OCI-LY7 (cell line): ENCODE measurements around the gene MTNR1A. TPM values are rescaled to one million over a fixed set of nuclear protein-coding genes. Genes with fewer than 3 reads are reported as not detected.

Source experiments
- BruUV-seq: library from RNA; stranded (reverse); fragments of 400-500 nt; replicated peaks from 2 replicates; lab custom pipeline; 2021; lab: Mats Ljungman, UMichigan
- CTCF ChIA-PET: fragments of 300-600 bp; sonication (Branson Sonifier 250); formaldehyde crosslinking; loops from one replicate; lab custom pipeline; 2022; ENCODE audit warnings: antibody characterized with exemption; ENCODE audit not compliant: unreplicated experiment; lab: Charles Lee
- POLR2A ChIA-PET: fragments of 300-600 bp; sonication (Branson Sonifier 250); formaldehyde crosslinking; loops from one replicate; lab custom pipeline; 2022; ENCODE audit warnings: antibody characterized with exemption; lab: Charles Lee
- DNase-seq: peaks from one replicate; pipeline ENCODE4 v3.0.0-alpha.2; 2015; ENCODE audit warnings: low spot score
- H2AFZ ChIP-seq: fragments of 200-600 bp; sonication (generic), shearing (Covaris generic); 2 replicates; pipeline ENCODE4 v1.6.1; 2014; ENCODE audit warnings: mild to moderate bottlenecking, antibody characterized with exemption, low read length, moderate library complexity
- H3K27ac ChIP-seq: fragments of 200-600 bp; sonication (generic); 2 replicates; pipeline ENCODE4 v1.5.1; 2014; ENCODE audit warnings: mixed run types, low read depth, mild to moderate bottlenecking, moderate library complexity, low read length, inconsistent platforms; ENCODE audit not compliant: poor library complexity, severe bottlenecking
- H3K36me3 ChIP-seq: fragments of 200-600 bp; sonication (generic); 2 replicates; pipeline ENCODE4 v1.6.1; 2014; ENCODE audit warnings: mild to moderate bottlenecking, antibody characterized with exemption, low read length, moderate library complexity, mixed read lengths; ENCODE audit not compliant: insufficient read depth
- H3K4me1 ChIP-seq: fragments of 200-600 bp; sonication (generic); 2 replicates; pipeline ENCODE4 v1.5.1; 2014; ENCODE audit warnings: mild to moderate bottlenecking, low read length; ENCODE audit not compliant: insufficient read depth, poor library complexity, severe bottlenecking
- H3K4me2 ChIP-seq: fragments of 200-600 bp; sonication (generic); 2 replicates; pipeline ENCODE4 v1.6.1; 2014; ENCODE audit warnings: mild to moderate bottlenecking, low read length
- H3K4me3 ChIP-seq: fragments of 200-600 bp; sonication (generic); 2 replicates; pipeline ENCODE4 v1.5.1; 2014; ENCODE audit warnings: mild to moderate bottlenecking, low read depth, low read length; ENCODE audit not compliant: poor library complexity, severe bottlenecking
- H3K79me2 ChIP-seq: fragments of 200-600 bp; sonication (generic); 2 replicates; pipeline ENCODE4 v1.6.1; 2016; ENCODE audit warnings: low read depth, mild to moderate bottlenecking, low read length, moderate library complexity, mixed read lengths; ENCODE audit not compliant: insufficient read depth
- H3K9me2 ChIP-seq: fragments of 200-600 bp; sonication (generic); 2 replicates; pipeline ENCODE4 v1.6.1; 2016; ENCODE audit warnings: mild to moderate bottlenecking, low read length, mixed read lengths; ENCODE audit not compliant: insufficient read depth
- H3K9me3 ChIP-seq: fragments of 200-600 bp; sonication (generic); 2 replicates; pipeline ENCODE4 v1.6.1; 2014; ENCODE audit warnings: mild to moderate bottlenecking, mixed run types, low read length, mixed read lengths
- H4K20me1 ChIP-seq: fragments of 200-600 bp; sonication (generic); 2 replicates; pipeline ENCODE4 v1.6.1; 2014; ENCODE audit warnings: mild to moderate bottlenecking, antibody characterized with exemption, low read length, moderate library complexity, mixed read lengths; ENCODE audit not compliant: insufficient read depth
- EZH2phosphoT487 ChIP-seq: fragments of 200-600 bp; sonication (generic); IDR thresholded peaks from 2 replicates; pipeline ENCODE4 v1.6.1; 2018; ENCODE audit warnings: low read depth, borderline replicate concordance, mild to moderate bottlenecking, mixed run types, antibody characterized with exemption, low read length, moderate library complexity, mixed read lengths
- intact Hi-C: fragments of 100-400 bp; cut with micrococcal nuclease; formaldehyde crosslinking; loops from one replicate; pipeline ENCODE4 v1.10.0; 2022; ENCODE audit not compliant: unreplicated experiment
- total RNA-seq, 2 experiments: library from RNA; depleted of rRNA in 1 of 2; stranded (reverse); fragments of >200 nt in 1 of 2; shearing (Covaris generic) in 1 of 2; gene quantifications; 2 replicates each; pipeline ENCODE4 v1.2.3, GENCODE V29; 2014 to 2022
- TF ChIP-seq, protein P1 (sequence below): fragments of 200-600 bp; sonication (generic); conservative IDR thresholded peaks from 2 replicates; pipeline ENCODE4 v1.5.1; 2014; ENCODE audit warnings: mild to moderate bottlenecking, antibody characterized with exemption, low read length, moderate library complexity, mixed read lengths

MTNR1A gene
- total RNA-seq, 2 experiments from 2014 or later, result not detected

GRCh38 chr4:186596850-186597390, 41.6 kb upstream of the MTNR1A start:
- DNase-seq, result no peak
- intact Hi-C loops, result no loop called here
- TF ChIP-seq, protein P1, sequence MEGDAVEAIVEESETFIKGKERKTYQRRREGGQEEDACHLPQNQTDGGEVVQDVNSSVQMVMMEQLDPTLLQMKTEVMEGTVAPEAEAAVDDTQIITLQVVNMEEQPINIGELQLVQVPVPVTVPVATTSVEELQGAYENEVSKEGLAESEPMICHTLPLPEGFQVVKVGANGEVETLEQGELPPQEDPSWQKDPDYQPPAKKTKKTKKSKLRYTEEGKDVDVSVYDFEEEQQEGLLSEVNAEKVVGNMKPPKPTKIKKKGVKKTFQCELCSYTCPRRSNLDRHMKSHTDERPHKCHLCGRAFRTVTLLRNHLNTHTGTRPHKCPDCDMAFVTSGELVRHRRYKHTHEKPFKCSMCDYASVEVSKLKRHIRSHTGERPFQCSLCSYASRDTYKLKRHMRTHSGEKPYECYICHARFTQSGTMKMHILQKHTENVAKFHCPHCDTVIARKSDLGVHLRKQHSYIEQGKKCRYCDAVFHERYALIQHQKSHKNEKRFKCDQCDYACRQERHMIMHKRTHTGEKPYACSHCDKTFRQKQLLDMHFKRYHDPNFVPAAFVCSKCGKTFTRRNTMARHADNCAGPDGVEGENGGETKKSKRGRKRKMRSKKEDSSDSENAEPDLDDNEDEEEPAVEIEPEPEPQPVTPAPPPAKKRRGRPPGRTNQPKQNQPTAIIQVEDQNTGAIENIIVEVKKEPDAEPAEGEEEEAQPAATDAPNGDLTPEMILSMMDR, result no peak
- no peak for TF ChIP-seq EZH2phosphoT487
- ChIA-PET CTCF (no interaction called here), POLR2A (no interaction called here)
- Histone ChIP-seq H3K4me2 (no peak overlapping the region), H2AFZ (no peak overlapping the region), H3K4me3 (no peak overlapping the region), H3K4me1 (no peaks in the 10 kb centered on the region), H3K9me2 (no peaks in the 10 kb centered on the region), H3K27ac (no peak overlapping the region), H3K36me3 (no peaks in the 10 kb centered on the region), H3K9me3 (no peaks in the 10 kb centered on the region), H4K20me1 (no peaks in the 10 kb centered on the region), H3K79me2 (no peaks in the 10 kb centered on the region)
- no TSS peak for BruUV-seq

DNA sequence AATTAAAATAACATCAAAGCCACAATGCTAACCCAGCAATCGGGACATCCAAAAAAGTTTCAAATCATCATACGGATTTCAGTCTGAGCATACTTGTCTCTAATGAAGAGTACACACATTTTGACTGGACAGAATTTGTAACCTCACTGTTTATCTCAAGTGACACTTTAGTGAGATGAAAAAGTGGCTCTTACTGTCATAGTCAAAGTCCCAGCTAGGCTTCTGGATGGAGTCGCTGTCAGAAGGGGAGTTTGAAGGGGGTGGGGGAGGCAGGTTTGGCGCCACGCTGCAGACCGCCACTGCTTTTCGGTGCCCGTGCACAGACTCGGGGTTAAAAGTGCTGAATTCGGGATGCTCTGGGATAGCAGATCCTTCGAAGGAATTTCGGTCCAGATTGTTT, 41.0 kb upstream of the MTNR1A start:
- intact Hi-C loops, result no loop called here
- no peaks in the 10 kb centered on the region for H4K20me1 ChIP-seq
- no peaks in the 10 kb centered on the region for H3K4me1 ChIP-seq
- TF ChIP-seq, protein P1, result no peak
- TF ChIP-seq EZH2phosphoT487, result no peak
- H3K79me2 ChIP-seq, result no peaks in the 10 kb centered on the region
- H3K36me3 ChIP-seq, result no peaks in the 10 kb centered on the region
- H3K4me2 ChIP-seq, result no peak overlapping the region
- CTCF ChIA-PET, result no interaction called here
- no TSS peak for BruUV-seq
- no peak overlapping the region for H2AFZ ChIP-seq
- H3K4me3 ChIP-seq, result no peak overlapping the region
- POLR2A ChIA-PET, result no interaction called here
- no peaks in the 10 kb centered on the region for H3K9me2 ChIP-seq
- DNase-seq, result no peak
- H3K27ac ChIP-seq, result no peak overlapping the region
- H3K9me3 ChIP-seq, result no peaks in the 10 kb centered on the region

DNA sequence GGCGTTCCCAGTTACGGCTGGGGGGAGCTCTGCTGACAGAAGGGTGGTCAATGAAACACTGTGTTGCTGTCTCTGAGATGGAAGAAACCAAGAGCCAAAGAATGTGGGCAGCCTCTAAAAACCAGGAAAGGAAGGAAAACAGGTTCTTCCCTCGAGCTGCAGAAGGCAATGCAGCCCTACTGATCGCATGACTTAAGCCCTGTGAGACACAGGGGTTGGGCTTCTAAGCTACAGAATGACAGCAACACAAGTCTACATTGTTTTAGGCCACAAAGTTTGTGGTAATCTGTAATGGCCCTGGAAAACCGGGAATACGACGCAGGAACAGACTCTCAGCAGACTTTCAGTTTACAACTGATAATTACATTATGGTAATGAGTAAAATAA, 38.2 kb upstream of the MTNR1A start:
- no peaks in the 10 kb centered on the region for H3K9me3 ChIP-seq
- H3K9me2 ChIP-seq, result no peaks in the 10 kb centered on the region
- no peak for DNase-seq
- H4K20me1 ChIP-seq, result no peaks in the 10 kb centered on the region
- no peak overlapping the region for H3K4me3 ChIP-seq
- no peak overlapping the region for H3K27ac ChIP-seq
- BruUV-seq, result no TSS peak
- H3K4me2 ChIP-seq, result no peak overlapping the region
- H3K36me3 ChIP-seq, result no peaks in the 10 kb centered on the region
- TF ChIP-seq, protein P1, result no peak
- no peak for TF ChIP-seq EZH2phosphoT487
- ChIA-PET POLR2A (no interaction called here), CTCF (no interaction called here)
- no peaks in the 10 kb centered on the region for H3K79me2 ChIP-seq
- no peak overlapping the region for H2AFZ ChIP-seq
- intact Hi-C loops, result no loop called here
- H3K4me1 ChIP-seq, result no peaks in the 10 kb centered on the region
